Right lobe of liver (tissue), 4 donors: ENCODE measurements around the gene CIP2A.

Experiments used
- POLR2A ChIP-seq: fragments of 450-650 bp; IDR thresholded peaks from one replicate; pipeline ENCODE4 v1.6.1; 2017; ENCODE audit warnings: antibody characterized with exemption, mild to moderate bottlenecking
- TF ChIP-seq, protein P1 (sequence below), 4 donors: fragments of 200-600 bp in 3 of 4; fragments of 450-650 bp in 1 of 4; IDR thresholded peaks; one replicate each; pipeline versions ENCODE4 v1.5.1 to v1.8.0; 2016 to 2022; ENCODE audit warnings: antibody characterized with exemption in 4 of 4, mild to moderate bottlenecking in 2 of 4
- donor health status: DM: no; HTN: no; CAD: no.
- donor health status: DM: no; HTN: no; CAD: no.
- donor health status: DM: no; HTN: yes; CAD: no.

DNA sequence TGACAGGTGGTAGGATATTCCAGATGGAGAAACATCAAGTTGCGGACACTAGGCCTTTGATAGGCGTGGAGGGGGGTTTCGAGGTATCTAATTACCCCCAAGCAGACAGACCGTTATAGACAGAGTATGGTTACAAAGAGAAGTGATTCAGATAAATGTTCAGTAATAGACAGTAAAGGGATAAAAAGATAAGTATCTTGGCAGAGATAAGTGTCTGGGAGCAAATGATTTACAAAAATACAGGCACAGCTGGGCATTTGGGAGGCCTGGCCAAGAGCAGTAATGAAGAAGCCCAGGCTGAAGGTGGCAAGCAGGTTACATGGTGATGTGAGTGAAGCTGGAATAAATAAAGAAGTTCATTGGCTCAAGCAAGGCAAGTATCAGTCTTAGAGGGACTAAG lies 78.2 kb downstream of the CIP2A start:
- TF ChIP-seq, protein P1, sequence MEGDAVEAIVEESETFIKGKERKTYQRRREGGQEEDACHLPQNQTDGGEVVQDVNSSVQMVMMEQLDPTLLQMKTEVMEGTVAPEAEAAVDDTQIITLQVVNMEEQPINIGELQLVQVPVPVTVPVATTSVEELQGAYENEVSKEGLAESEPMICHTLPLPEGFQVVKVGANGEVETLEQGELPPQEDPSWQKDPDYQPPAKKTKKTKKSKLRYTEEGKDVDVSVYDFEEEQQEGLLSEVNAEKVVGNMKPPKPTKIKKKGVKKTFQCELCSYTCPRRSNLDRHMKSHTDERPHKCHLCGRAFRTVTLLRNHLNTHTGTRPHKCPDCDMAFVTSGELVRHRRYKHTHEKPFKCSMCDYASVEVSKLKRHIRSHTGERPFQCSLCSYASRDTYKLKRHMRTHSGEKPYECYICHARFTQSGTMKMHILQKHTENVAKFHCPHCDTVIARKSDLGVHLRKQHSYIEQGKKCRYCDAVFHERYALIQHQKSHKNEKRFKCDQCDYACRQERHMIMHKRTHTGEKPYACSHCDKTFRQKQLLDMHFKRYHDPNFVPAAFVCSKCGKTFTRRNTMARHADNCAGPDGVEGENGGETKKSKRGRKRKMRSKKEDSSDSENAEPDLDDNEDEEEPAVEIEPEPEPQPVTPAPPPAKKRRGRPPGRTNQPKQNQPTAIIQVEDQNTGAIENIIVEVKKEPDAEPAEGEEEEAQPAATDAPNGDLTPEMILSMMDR (IDR thresholded peaks at IDR 0.05), result no peak
- no peak for TF ChIP-seq POLR2A
